HUES6 (cell line): ENCODE results near the gene TP63.
A peak's percentile ranks its signal among the peaks of the same experiment; 100 is the strongest.

Experiments
- H3K27ac ChIP-seq: 2 replicates; pipeline ENCODE4 v1.7.0; 2013; ENCODE audit warnings: low read depth, mild to moderate bottlenecking, low read length, inconsistent platforms
- H3K27me3 ChIP-seq: 2 replicates; pipeline ENCODE4 v1.6.1; 2013; ENCODE audit warnings: low read length; ENCODE audit not compliant: control insufficient read depth, insufficient read depth
- H3K36me3 ChIP-seq: 2 replicates; pipeline ENCODE4 v1.6.1; 2013; ENCODE audit warnings: low read length; ENCODE audit not compliant: control insufficient read depth, insufficient read depth
- H3K4me1 ChIP-seq: 2 replicates; pipeline ENCODE4 v1.6.1; 2013; ENCODE audit warnings: low read length; ENCODE audit not compliant: control insufficient read depth, insufficient read depth
- H3K4me3 ChIP-seq: 2 replicates; pipeline ENCODE4 v1.5.1; 2013; ENCODE audit warnings: low read depth, low read length
- H3K9ac ChIP-seq: one replicate; pipeline ENCODE4 v1.6.1; 2013; ENCODE audit warnings: mild to moderate bottlenecking, low read length
- H3K9me3 ChIP-seq: 2 replicates; pipeline ENCODE4 v1.6.1; 2013; ENCODE audit warnings: low read depth, low read length; ENCODE audit not compliant: control insufficient read depth, insufficient read depth

Gene TP63

GRCh38 chr3:189921770-189922169 lies 290.6 kb downstream of the TP63 start:
- peaks cover 6% of the 10 kb centered on the region; the same call in 1 of the 2 replicates for H3K4me1 ChIP-seq
- no peak overlapping the region for H3K9ac ChIP-seq
- 0 out of 2 replicates have a peak, but pooled peaks cover 2% of the 10 kb centered on the region for H3K9me3 ChIP-seq
- H3K4me3 ChIP-seq = no peak overlapping the region
- H3K27me3 ChIP-seq = no peaks in the 10 kb centered on the region
- H3K36me3 ChIP-seq = no peaks in the 10 kb centered on the region
- H3K27ac ChIP-seq = no peak overlapping the region

GRCh38 chr3:189927975-189928895 lies 297.0 kb downstream of the TP63 start:
- H3K27ac ChIP-seq = no peak overlapping the region

GRCh38 chr3:189936201-189936945 lies 305.2 kb downstream of the TP63 start:
- Histone ChIP-seq H3K4me3 (no peak overlapping the region), H3K9me3 (peaks cover 5% of the 10 kb centered on the region; the same call in 1 of the 2 replicates)

More at GRCh38 chr3:189927975-189928895, 297.0 kb downstream of the TP63 start:
- H3K9ac ChIP-seq = no peak overlapping the region
- no peaks in the 10 kb centered on the region for H3K9me3 ChIP-seq
- no peaks in the 10 kb centered on the region for H3K27me3 ChIP-seq
- H3K4me3 ChIP-seq = no peak overlapping the region
- no peaks in the 10 kb centered on the region for H3K36me3 ChIP-seq
- H3K4me1 ChIP-seq = no peaks in the 10 kb centered on the region

GRCh38 chr3:189937302-189938127 lies 306.3 kb downstream of the TP63 start:
- Histone ChIP-seq H3K9me3 (peaks cover 5% of the 10 kb centered on the region; the same call in 1 of the 2 replicates), H3K9ac (peak overlapping the region; percentile 7), H3K4me3 (no peak overlapping the region), H3K27ac (peak overlapping the region; percentile 44; the same call in 1 of the 2 replicates), H3K27me3 (no peaks in the 10 kb centered on the region), H3K36me3 (no peaks in the 10 kb centered on the region), H3K4me1 (peaks cover 14% of the 10 kb centered on the region; the same call in 1 of the 2 replicates)

More at GRCh38 chr3:189936201-189936945, 305.2 kb downstream of the TP63 start:
- Histone ChIP-seq H3K36me3 (no peaks in the 10 kb centered on the region), H3K9ac (no peak overlapping the region), H3K27me3 (no peaks in the 10 kb centered on the region), H3K27ac (no peak overlapping the region), H3K4me1 (peaks cover 11% of the 10 kb centered on the region; the same call in 1 of the 2 replicates)

DNA sequence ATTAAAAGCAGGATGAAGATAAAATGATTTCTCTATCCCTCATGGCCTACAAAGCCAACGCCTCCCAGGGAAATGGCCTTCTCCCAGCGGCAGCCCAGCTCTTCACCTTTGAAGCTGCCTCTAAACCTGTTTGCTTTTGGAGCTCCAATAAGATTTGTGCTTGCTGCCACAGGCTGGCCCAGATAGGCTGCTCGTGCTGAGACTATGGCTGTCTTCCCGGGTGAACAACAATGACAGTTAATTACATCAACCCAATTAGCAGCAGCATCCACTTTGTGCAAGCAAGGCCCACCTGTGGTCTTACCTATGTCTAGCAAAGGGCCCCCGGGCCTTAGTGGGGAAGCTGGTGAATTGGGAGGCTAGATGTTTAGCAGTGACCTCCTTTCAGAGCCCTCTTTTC lies 309.9 kb downstream of the TP63 start:
- Histone ChIP-seq H3K9me3 (no peaks in the 10 kb centered on the region), H3K4me1 (peaks cover 14% of the 10 kb centered on the region; the same call in 1 of the 2 replicates), H3K4me3 (no peak overlapping the region), H3K36me3 (no peaks in the 10 kb centered on the region), H3K27me3 (no peaks in the 10 kb centered on the region), H3K9ac (no peak overlapping the region), H3K27ac (no peak overlapping the region)

GRCh38 chr3:189941679-189942078 lies 310.5 kb downstream of the TP63 start:
- Histone ChIP-seq H3K27ac (no peak overlapping the region), H3K36me3 (no peaks in the 10 kb centered on the region), H3K9me3 (no peaks in the 10 kb centered on the region), H3K4me3 (no peak overlapping the region), H3K27me3 (no peaks in the 10 kb centered on the region), H3K4me1 (peaks cover 14% of the 10 kb centered on the region; the same call in 1 of the 2 replicates), H3K9ac (no peak overlapping the region)

GRCh38 chr3:189942948-189943347 lies 311.8 kb downstream of the TP63 start:
- H3K4me1 ChIP-seq = peaks cover 7% of the 10 kb centered on the region; the same call in 1 of the 2 replicates
- H3K9me3 ChIP-seq = no peaks in the 10 kb centered on the region
- no peak overlapping the region for H3K4me3 ChIP-seq
- H3K9ac ChIP-seq = no peak overlapping the region
- H3K27me3 ChIP-seq = no peaks in the 10 kb centered on the region
- no peak overlapping the region for H3K27ac ChIP-seq
- H3K36me3 ChIP-seq = no peaks in the 10 kb centered on the region

GRCh38 chr3:189944285-189945145 lies 313.3 kb downstream of the TP63 start:
- H3K9me3 ChIP-seq = no peaks in the 10 kb centered on the region
- H3K9ac ChIP-seq = no peak overlapping the region
- peaks cover 5% of the 10 kb centered on the region; the same call in 1 of the 2 replicates for H3K4me1 ChIP-seq
- H3K4me3 ChIP-seq = no peak overlapping the region
- H3K27ac ChIP-seq = no peak overlapping the region
- H3K36me3 ChIP-seq = no peaks in the 10 kb centered on the region
- no peaks in the 10 kb centered on the region for H3K27me3 ChIP-seq

DNA sequence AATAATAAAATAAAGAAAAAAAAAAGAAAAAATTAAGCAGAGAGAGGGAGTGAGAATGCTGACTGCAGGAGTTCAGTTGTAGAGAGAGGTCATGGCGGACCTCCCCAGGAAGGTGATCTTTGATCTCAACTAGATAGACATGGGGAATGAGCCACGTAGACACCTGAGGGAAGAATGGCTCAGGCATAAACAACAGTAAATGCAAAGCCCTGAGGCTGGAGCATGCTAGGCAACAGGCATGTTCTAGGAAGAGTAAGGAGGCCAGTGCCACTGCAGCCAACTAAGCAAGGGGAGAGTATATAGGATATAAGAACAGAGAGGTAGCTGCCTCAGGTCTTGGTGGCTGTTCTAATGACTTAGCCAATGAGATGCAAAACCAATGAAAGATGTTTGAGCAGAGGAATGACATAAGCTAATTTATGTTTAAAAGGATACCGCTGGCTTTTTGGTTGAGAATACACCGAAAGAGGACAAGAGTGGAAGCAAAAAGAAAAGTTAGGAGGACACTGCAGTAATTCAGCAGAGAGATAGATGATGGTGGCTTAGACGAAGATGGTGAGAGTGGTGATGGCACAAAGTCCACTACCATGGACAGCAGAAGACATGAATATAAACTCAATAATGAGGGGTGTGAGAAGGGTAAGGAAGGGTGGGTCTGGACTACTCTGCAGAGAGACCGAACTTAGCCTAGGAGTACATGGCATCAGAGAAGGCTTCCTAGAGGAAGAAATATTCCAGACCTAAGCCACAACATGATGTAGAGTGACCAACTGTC lies 314.9 kb downstream of the TP63 start:
- Histone ChIP-seq H3K9me3 (no peaks in the 10 kb centered on the region), H3K9ac (no peak overlapping the region), H3K36me3 (no peaks in the 10 kb centered on the region), H3K27me3 (no peaks in the 10 kb centered on the region), H3K4me3 (no peak overlapping the region), H3K4me1 (peaks cover 5% of the 10 kb centered on the region; the same call in 1 of the 2 replicates), H3K27ac (no peak overlapping the region)
